Prostate gland (tissue), 2 donors: Measurements from ENCODE around the gene TRIB2. TPM values are rescaled to one million over a fixed set of nuclear protein-coding genes. Genes with fewer than 3 reads are reported as not detected.

Source experiments
- DNase-seq: peaks from one replicate; pipeline ENCODE4 v3.0.0-alpha.2; 2019; ENCODE audit warnings: low spot score
- H3K27ac ChIP-seq, 2 donors: fragments of 200-600 bp; sonication (generic); 2 replicates each; pipeline ENCODE4 v1.5.1; 2017 to 2019
- H3K27me3 ChIP-seq: fragments of 200-600 bp; sonication (generic); replicated peaks from 2 replicates; pipeline ENCODE4 v1.5.1; 2019; ENCODE audit not compliant: insufficient read depth
- H3K36me3 ChIP-seq, 2 donors: fragments of 200-600 bp; sonication (generic); 1 replicate in 1 of 2; 2 replicates in 1 of 2; pipeline versions ENCODE4 v1.5.1 to v1.8.1; 2017 to 2019
- H3K4me1 ChIP-seq: fragments of 200-600 bp; sonication (generic); replicated peaks from 2 replicates; pipeline ENCODE4 v1.5.1; 2019
- H3K4me3 ChIP-seq, 2 donors: fragments of 200-600 bp; sonication (generic); 2 replicates each; pipeline ENCODE4 v1.5.1; 2017 to 2019
- H3K9me3 ChIP-seq: fragments of 200-600 bp; sonication (generic); 2 replicates; pipeline ENCODE4 v1.5.1; 2017
- CTCF ChIP-seq, 4 experiments: fragments of 200-600 bp in 2 of 4; fragments of 450-650 bp in 2 of 4; sonication (generic) in 2 of 4; IDR thresholded peaks; 1 replicate in 3 of 4; 2 replicates in 1 of 4; pipeline ENCODE4 v1.5.1; 2016 to 2019; ENCODE audit warnings: antibody characterized with exemption in 4 of 4, mild to moderate bottlenecking in 2 of 4, moderate library complexity in 2 of 4
- POLR2A ChIP-seq: fragments of 450-650 bp; IDR thresholded peaks from one replicate; pipeline ENCODE4 v1.6.1; 2016; ENCODE audit warnings: antibody characterized with exemption, mild to moderate bottlenecking
- POLR2AphosphoS5 ChIP-seq: sonication (generic); formaldehyde crosslinking; IDR thresholded peaks from one replicate; pipeline ENCODE4 v1.6.1; 2017; ENCODE audit warnings: antibody characterized with exemption
- WGBS: methylation state at CpG from one replicate; pipeline ENCODE4 v1.1.5; 2018; 5-methylcytosine and 5-hydroxymethylcytosine counted together
- intact Hi-C: fragments of 100-400 bp; cut with DNase I; formaldehyde crosslinking; loops from one replicate; pipeline ENCODE4 v1.14.2; 2022
- total RNA-seq, 2 donors: library from RNA; depleted of rRNA; stranded (reverse); fragments of >200 nt; gene quantifications; one replicate each; pipeline ENCODE4 v1.1.0, GENCODE V29; 2016

The TRIB2 gene
- total RNA-seq, 2 donors from 2014 or later: 72.3 to 205 TPM

GRCh38 chr2:12686708-12687283 is 29.9 kb upstream of the TRIB2 start:
- no peak overlapping the region for H3K4me3 ChIP-seq
- no peaks in the 10 kb centered on the region for H3K36me3 ChIP-seq
- no peak for DNase-seq
- H3K27me3 ChIP-seq: no peaks in the 10 kb centered on the region
- H3K9me3 ChIP-seq: no peaks in the 10 kb centered on the region
- H3K27ac ChIP-seq: no peak overlapping the region
- peaks cover 8% of the 10 kb centered on the region for H3K4me1 ChIP-seq
- no peak for TF ChIP-seq CTCF (IDR thresholded peaks at IDR 0.05)
- peak; percentile 21 for TF ChIP-seq POLR2AphosphoS5
- 49% methylated on average over 7 of the region's 7 CpGs for WGBS
- intact Hi-C loops: loop anchor here (10.0 kb wide), 1 partner anchor 232 kb away; no protein-coding TSS in a partner anchor

GRCh38 chr2:12688091-12688490 is 28.6 kb upstream of the TRIB2 start:
- 86% methylated on average over 4 of the region's 4 CpGs for WGBS

GRCh38 chr2:12688893-12689292 is 27.8 kb upstream of the TRIB2 start:
- intact Hi-C loops: loop anchor here (10.0 kb wide), 1 partner anchor 234 kb away; no protein-coding TSS in a partner anchor
- Histone ChIP-seq H3K9me3 (no peaks in the 10 kb centered on the region), H3K27me3 (no peaks in the 10 kb centered on the region), H3K4me1 (peaks cover 4% of the 10 kb centered on the region), H3K27ac (no peak overlapping the region), H3K36me3 (no peaks in the 10 kb centered on the region), H3K4me3 (no peak overlapping the region)
- 51% methylated on average over 3 of the region's 3 CpGs for WGBS
- DNase-seq: no peak
- TF ChIP-seq CTCF (IDR thresholded peaks at IDR 0.05): no peak
- no peak for TF ChIP-seq POLR2AphosphoS5
- TF ChIP-seq POLR2A: no peak

More at GRCh38 chr2:12688091-12688490, 28.6 kb upstream of the TRIB2 start:
- Histone ChIP-seq H3K9me3 (no peaks in the 10 kb centered on the region), H3K27me3 (no peaks in the 10 kb centered on the region), H3K36me3 (no peaks in the 10 kb centered on the region), H3K4me1 (peaks cover 8% of the 10 kb centered on the region), H3K4me3 (no peak overlapping the region), H3K27ac (no peak overlapping the region)
- DNase-seq: no peak
- intact Hi-C loops: loop anchor here (10.0 kb wide), 1 partner anchor 233 kb away; no protein-coding TSS in a partner anchor
- no peak for TF ChIP-seq CTCF (IDR thresholded peaks at IDR 0.05)
- TF ChIP-seq POLR2AphosphoS5: no peak
- TF ChIP-seq POLR2A: no peak

DNA sequence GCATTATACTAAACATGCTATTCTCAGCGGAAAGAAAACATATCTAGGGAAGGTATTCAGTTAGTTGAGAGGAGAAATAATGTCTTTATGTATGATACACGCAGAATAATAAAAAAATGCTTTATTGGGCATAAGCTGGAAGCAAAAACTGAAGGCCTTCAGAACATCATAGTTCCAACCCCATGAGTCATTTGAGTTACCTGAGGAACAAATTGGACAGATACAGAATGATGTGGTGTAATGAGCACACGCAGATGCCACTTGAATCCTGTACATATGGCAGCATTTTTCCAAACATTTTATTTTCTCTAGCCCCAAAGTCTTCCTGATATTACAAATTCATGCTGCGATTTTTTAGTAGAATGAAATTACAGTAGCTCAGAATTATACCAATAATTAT is 23.2 kb upstream of the TRIB2 start:
- no peaks in the 10 kb centered on the region for H3K4me1 ChIP-seq
- TF ChIP-seq POLR2AphosphoS5 (no peak), POLR2A (no peak), CTCF (IDR thresholded peaks at IDR 0.05) (no peak)
- no peaks in the 10 kb centered on the region for H3K27me3 ChIP-seq
- no peak overlapping the region for H3K27ac ChIP-seq
- WGBS: 96% methylated on average over 4 of the region's 4 CpGs
- no peaks in the 10 kb centered on the region for H3K9me3 ChIP-seq
- no peak overlapping the region for H3K4me3 ChIP-seq
- intact Hi-C loops: no loop called here
- no peak for DNase-seq
- H3K36me3 ChIP-seq: no peaks in the 10 kb centered on the region
